ENCODE results near the gene DHX9. TPM values are rescaled to one million over a fixed set of nuclear protein-coding genes. Genes with fewer than 3 reads are reported as not detected.
A peak's percentile ranks its signal among the peaks of the same experiment; 100 is the strongest.

Gene DHX9
- total and polyA plus RNA-seq, 9 of the 15 experiments (the other 6 are each of a cell fraction or from before 2014, with no cell fraction given), result 100 to 409 (median 294) TPM

- TF ChIP-seq SAP30 (IDR thresholded peaks at IDR 0.05; ENCODE audit: borderline replicate concordance, insufficient read depth, low read depth, low read length, poor library complexity, severe bottlenecking) (no peak), ZNF445 (CRISPR knock-in tag; IDR thresholded peaks at IDR 0.05; ENCODE audit: low read depth) (no peak), FOXA3 (CRISPR knock-in tag; conservative IDR thresholded peaks at IDR 0.05 in 1 of 2, IDR thresholded peaks at IDR 0.05 in 1 of 2) (0 out of 4 replicates have a peak, but pooled peaks of 1 of the 2 experiments have one; percentile 27), TEAD4 (IDR thresholded peaks at IDR 0.05; ENCODE audit: low read length) (peak; percentile 35; the same call in 1 of the 2 replicates), TEAD4 (CRISPR knock-in tag; IDR thresholded peaks at IDR 0.05; ENCODE audit: borderline replicate concordance) (no peak), ZNF347 (CRISPR knock-in tag; IDR thresholded peaks at IDR 0.05; ENCODE audit: low read depth) (no peak), ZNF57 (CRISPR knock-in tag; IDR thresholded peaks at IDR 0.05) (no peak)
Measured at GRCh38 chr1:182909578-182909977, 70.4 kb downstream of the DHX9 start (continued).

- DNase-seq (ENCODE audit: extremely low read depth in 1 of 4, low spot score in 3 of 4), result no peak
- Histone ChIP-seq H3K4me1 (replicated peaks in 1 of 2; ENCODE audit: control insufficient read depth in 2 of 2, insufficient read depth in 2 of 2, low read length in 2 of 2) (no peaks in the 10 kb centered on the region), H3K4me2 (ENCODE audit: insufficient read depth, low read length) (no peak overlapping the region), H3K36me3 (ENCODE audit: control insufficient read depth, insufficient read depth, low read length) (no peaks in the 10 kb centered on the region), H3K4me3 (no peak overlapping the region), H3K27me3 (ENCODE audit: control insufficient read depth in 2 of 2, insufficient read depth in 2 of 2, low read length in 2 of 2) (peaks cover 0 to 2% of the 10 kb centered on the region in 2 experiments; a peak in 1 of 5 replicates), H4K20me1 (replicated peaks; ENCODE audit: control insufficient read depth, insufficient read depth, low read length) (no peaks in the 10 kb centered on the region), H3K9me3 (replicated peaks; ENCODE audit: control insufficient read depth, insufficient read depth, low read depth, low read length) (peaks cover 3% of the 10 kb centered on the region; the same call in 1 of the 2 replicates), H3K9ac (ENCODE audit: insufficient read depth in 1 of 2, low read depth in 2 of 2, low read length in 2 of 2) (no peak overlapping the region), H3K27ac (ENCODE audit: extremely low read depth, low read depth, low read length) (no peak overlapping the region), H3K79me2 (ENCODE audit: control insufficient read depth, insufficient read depth, low read length) (no peaks in the 10 kb centered on the region), H3K9me1 (ENCODE audit: control insufficient read depth, insufficient read depth, low read length) (no peaks in the 10 kb centered on the region), H2AFZ (ENCODE audit: low read depth, low read length) (no peak overlapping the region)
- TF ChIP-seq RBBP5 (IDR thresholded peaks at IDR 0.05; ENCODE audit: borderline replicate concordance, insufficient read depth, low read length, poor library complexity, severe bottlenecking), result no peak
- TF ChIP-seq ETS2 (tag; IDR thresholded peaks at IDR 0.05; ENCODE audit: borderline replicate concordance, poor library complexity, severe bottlenecking), result no peak
- TF ChIP-seq MTF1 (CRISPR knock-in tag; IDR thresholded peaks at IDR 0.05; ENCODE audit: borderline replicate concordance), result no peak
- TF ChIP-seq ZNF140 (CRISPR knock-in tag; IDR thresholded peaks at IDR 0.05), result no peak
- no peak for TF ChIP-seq EP400 (IDR thresholded peaks at IDR 0.05)
- TF ChIP-seq PHTF2 (CRISPR knock-in tag; IDR thresholded peaks at IDR 0.05), result no peak
- peak in 1 of 2 experiments; percentile 23; a peak in 1 of 4 replicates for TF ChIP-seq RAD21 (CRISPR knock-in tag; conservative IDR thresholded peaks at IDR 0.05 in 1 of 2, IDR thresholded peaks at IDR 0.05 in 1 of 2)
- intact Hi-C loops (cut with micrococcal nuclease), result no loop called here
- ChIA-PET CTCF (ENCODE audit: low intra/inter-chr PET ratio) (no interaction called here), POLR2A (interaction anchor here (0.6 kb wide), 1 partner anchor 147 kb away, joined by 4 read pairs; no protein-coding TSS in a partner anchor)
- in situ Hi-C loops (cut with MboI), result no loop called here
- ATAC-seq, result no peak
- 29% methylated on average over 1 of the region's 1 CpG for WGBS (ENCODE audit: insufficient coverage, low coverage, missing lambda C conversion rate)
- FAIRE-seq, result no peak
- no TSS peak for BruUV-seq (replicated peaks)
Measured at GRCh38 chr1:182910143-182910542, 71.0 kb downstream of the DHX9 start.

Data from K562 (cell line).